Fibroblast of skin of right biceps (primary cell): ENCODE data around the gene PTPA.
"Not testable (repeated sequence)": the region's sequence is repeated elsewhere in the genome, so short reads cannot be mapped to it uniquely, and the experiment has no call there.

Experiments
- DNase-seq: peaks from one replicate; pipeline ENCODE4 v3.0.0-alpha.2; 2013

PTPA gene

GRCh38 chr9:129161534-129161837, 50.3 kb downstream of the PTPA start:
- DNase-seq, result no peak

- DNase-seq, result no peak
Measured at GRCh38 chr9:129162497-129163197, 51.4 kb downstream of the PTPA start.

GRCh38 chr9:129163198-129163670, 52.0 kb downstream of the PTPA start:
- not testable (repeated sequence) for DNase-seq

- no peak for DNase-seq
Measured at GRCh38 chr9:129163753-129164152, 52.5 kb downstream of the PTPA start.

GRCh38 chr9:129164246-129164930, 53.2 kb downstream of the PTPA start:
- peak; percentile 55 for DNase-seq

- DNase-seq, result no peak
Measured at GRCh38 chr9:129165198-129165597, 54.0 kb downstream of the PTPA start.

- DNase-seq, result peak; percentile 84
Measured at GRCh38 chr9:129166623-129167557, 55.7 kb downstream of the PTPA start.

GRCh38 chr9:129170229-129170628, 59.0 kb downstream of the PTPA start:
- DNase-seq, result peak; percentile 45

GRCh38 chr9:129171993-129172751, 61.0 kb downstream of the PTPA start:
- DNase-seq, result no peak

GRCh38 chr9:129172816-129173215, 61.6 kb downstream of the PTPA start:
- peak; percentile 10 for DNase-seq

GRCh38 chr9:129173296-129174101, 62.3 kb downstream of the PTPA start:
- peak; percentile 10 for DNase-seq

- DNase-seq, result peak; percentile 95
Measured at GRCh38 chr9:129174102-129174723, 63.0 kb downstream of the PTPA start.

GRCh38 chr9:129174724-129175514, 63.7 kb downstream of the PTPA start:
- DNase-seq, result peak; percentile 95

GRCh38 chr9:129175515-129175824, 64.3 kb downstream of the PTPA start:
- DNase-seq, result no peak

- DNase-seq, result peak; percentile 92
Measured at GRCh38 chr9:129175825-129176633, 64.8 kb downstream of the PTPA start.

- peak; percentile 17 for DNase-seq
Measured at GRCh38 chr9:129176701-129177442, 65.7 kb downstream of the PTPA start.

- DNase-seq, result no peak
Measured at GRCh38 chr9:129177443-129177790, 66.2 kb downstream of the PTPA start.

- peak; percentile 97 for DNase-seq
Measured at GRCh38 chr9:129177791-129178567, 66.8 kb downstream of the PTPA start, which contains the start of gene IER5L. Gene IER5L (minus strand): TSS chr9:129178261. CDS start chr9:129178052, 209 bp downstream.
